GM18951 (cell line): ENCODE results near the gene ADAMTS19.
"Not testable (repeated sequence)": the region's sequence is repeated elsewhere in the genome, so short reads cannot be mapped to it uniquely, and the experiment has no call there.

Experiments
- POLR2A ChIP-seq: IDR thresholded peaks from 4 replicates; pipeline ENCODE4 v1.6.1; 2011; ENCODE audit warnings: mild to moderate bottlenecking; ENCODE audit not compliant: insufficient read length, insufficient read depth; ENCODE audit errors: extremely low read depth
- in situ Hi-C: fragments of 300-500 bp; cut with MboI; formaldehyde crosslinking; loops from one replicate; pipeline ENCODE4 v1.12.0; 2022; ENCODE audit warnings: low sequenced_read_pairs, mixed read lengths, inconsistent platforms; ENCODE audit not compliant: unreplicated experiment

The ADAMTS19 gene

GRCh38 chr5:129631961-129632360 is 171.9 kb downstream of the ADAMTS19 start:
- in situ Hi-C loops: no loop called here
- TF ChIP-seq POLR2A: no peak

GRCh38 chr5:129637501-129637900 is 177.4 kb downstream of the ADAMTS19 start:
- in situ Hi-C loops: not testable (repeated sequence)

GRCh38 chr5:129639331-129639730 is 179.2 kb downstream of the ADAMTS19 start:
- no peak for TF ChIP-seq POLR2A
- in situ Hi-C loops: no loop called here

- in situ Hi-C loops: no loop called here
- TF ChIP-seq POLR2A: no peak
Measured at GRCh38 chr5:129652349-129653056, 192.4 kb downstream of the ADAMTS19 start.

GRCh38 chr5:129653057-129653375 is 192.9 kb downstream of the ADAMTS19 start:
- no peak for TF ChIP-seq POLR2A
- in situ Hi-C loops: no loop called here

- no peak for TF ChIP-seq POLR2A
- in situ Hi-C loops: no loop called here
Measured at GRCh38 chr5:129653442-129653841, 193.3 kb downstream of the ADAMTS19 start.

- in situ Hi-C loops: no loop called here
- TF ChIP-seq POLR2A: no peak
Measured at GRCh38 chr5:129656952-129657351, 196.9 kb downstream of the ADAMTS19 start.

GRCh38 chr5:129658801-129659200 is 198.7 kb downstream of the ADAMTS19 start:
- TF ChIP-seq POLR2A: no peak
- in situ Hi-C loops: no loop called here

- TF ChIP-seq POLR2A: no peak
- in situ Hi-C loops: no loop called here
Measured at GRCh38 chr5:129661366-129662035, 201.4 kb downstream of the ADAMTS19 start.

- TF ChIP-seq POLR2A: no peak
- in situ Hi-C loops: no loop called here
Measured at GRCh38 chr5:129664336-129664937, 204.3 kb downstream of the ADAMTS19 start.

- no peak for TF ChIP-seq POLR2A
- in situ Hi-C loops: no loop called here
Measured at GRCh38 chr5:129670957-129671500, 210.9 kb downstream of the ADAMTS19 start.

- in situ Hi-C loops: no loop called here
- TF ChIP-seq POLR2A: no peak
Measured at GRCh38 chr5:129672006-129672405, 211.9 kb downstream of the ADAMTS19 start.

GRCh38 chr5:129679671-129680070 is 219.6 kb downstream of the ADAMTS19 start:
- in situ Hi-C loops: no loop called here
- TF ChIP-seq POLR2A: no peak

GRCh38 chr5:129687941-129688340 is 227.8 kb downstream of the ADAMTS19 start:
- in situ Hi-C loops: no loop called here
- TF ChIP-seq POLR2A: no peak
